PC-9 (cell line): ENCODE data around the gene PKHD1. TPM values are rescaled to one million over a fixed set of nuclear protein-coding genes. Genes with fewer than 3 reads are reported as not detected.

Experiments used
- BruUV-seq: library from RNA; stranded (reverse); fragments of 400-500 nt; replicated peaks from 2 replicates; lab custom pipeline; 2021; lab: Mats Ljungman, UMichigan
- CTCF ChIA-PET: fragments of 300-600 bp; sonication (Branson Sonifier 250); formaldehyde crosslinking; loops from one replicate; lab custom pipeline; 2022; ENCODE audit warnings: antibody characterized with exemption; lab: Charles Lee
- POLR2A ChIA-PET: fragments of 300-600 bp; sonication (Branson Sonifier 250); formaldehyde crosslinking; loops from one replicate; lab custom pipeline; 2022; ENCODE audit warnings: antibody characterized with exemption; ENCODE audit not compliant: unreplicated experiment; lab: Charles Lee
- DNase-seq, 2 experiments: peaks; one replicate each; pipeline versions ENCODE4 v3.0.0 to v3.0.0-alpha.2; 2015 to 2022; ENCODE audit warnings: mixed read lengths in 1 of 2
- H2AFZ ChIP-seq: fragments of 200-600 bp; sonication (generic); 2 replicates; pipeline ENCODE4 v1.8.1; 2017; ENCODE audit warnings: antibody characterized with exemption
- H3F3A ChIP-seq: fragments of 200-600 bp; sonication (generic); 2 replicates; pipeline ENCODE4 v1.8.1; 2017; ENCODE audit warnings: antibody characterized with exemption, mild to moderate bottlenecking, low read depth; ENCODE audit not compliant: insufficient read depth
- H3K27ac ChIP-seq: fragments of 200-600 bp; sonication (generic); 2 replicates; pipeline ENCODE4 v1.6.1; 2016; ENCODE audit warnings: mixed run types
- H3K27me3 ChIP-seq: fragments of 200-600 bp; sonication (generic); 2 replicates; pipeline ENCODE4 v1.6.1; 2016; ENCODE audit warnings: low read depth, mixed run types; ENCODE audit not compliant: insufficient read depth
- H3K36me3 ChIP-seq: fragments of 200-600 bp; sonication (generic); 2 replicates; pipeline ENCODE4 v1.6.1; 2016; ENCODE audit warnings: low read depth, mixed run types
- H3K4me1 ChIP-seq: fragments of 200-600 bp; sonication (generic); replicated peaks from 2 replicates; pipeline ENCODE4 v1.6.1; 2016; ENCODE audit warnings: mixed run types; ENCODE audit not compliant: insufficient read depth
- H3K4me2 ChIP-seq: fragments of 200-600 bp; sonication (generic); 2 replicates; pipeline ENCODE4 v1.6.1; 2017; ENCODE audit warnings: mixed run types
- H3K4me3 ChIP-seq: fragments of 200-600 bp; sonication (generic); 2 replicates; pipeline ENCODE4 v1.6.1; 2016; ENCODE audit warnings: mixed run types
- H3K79me2 ChIP-seq: fragments of 200-600 bp; sonication (generic); 2 replicates; pipeline ENCODE4 v1.6.1; 2017; ENCODE audit warnings: low read depth, mixed run types
- H3K9me2 ChIP-seq: fragments of 200-600 bp; sonication (generic); 2 replicates; pipeline ENCODE4 v1.8.1; 2017; ENCODE audit warnings: mild to moderate bottlenecking; ENCODE audit not compliant: insufficient read depth
- H3K9me3 ChIP-seq: fragments of 200-600 bp; sonication (generic); 2 replicates; pipeline ENCODE4 v1.8.1; 2016; ENCODE audit warnings: low read depth; ENCODE audit not compliant: insufficient read depth
- H4K20me1 ChIP-seq: fragments of 200-600 bp; sonication (generic); 2 replicates; pipeline ENCODE4 v1.8.1; 2017; ENCODE audit not compliant: insufficient read depth
- CTCF ChIP-seq: fragments of 200-600 bp; sonication (generic); conservative IDR thresholded peaks from 2 replicates; pipeline ENCODE4 v1.6.1; 2017; ENCODE audit warnings: mixed run types, antibody characterized with exemption, mild to moderate bottlenecking, moderate library complexity
- EZH2 ChIP-seq: fragments of 200-600 bp; sonication (generic); IDR thresholded peaks from 2 replicates; pipeline ENCODE4 v1.8.0; 2017; ENCODE audit warnings: antibody characterized with exemption, low read depth
- intact Hi-C: fragments of 100-400 bp; cut with micrococcal nuclease; formaldehyde crosslinking; loops from one replicate; pipeline ENCODE4 v1.10.0; 2022; ENCODE audit not compliant: unreplicated experiment
- total RNA-seq: library from RNA; stranded (reverse); gene quantifications from 2 replicates; pipeline ENCODE4 v1.2.3, GENCODE V29; 2021

Gene PKHD1
- total RNA-seq, 1 experiment from 2014 or later = not detected

GRCh38 chr6:51655517-51655916 lies 431.9 kb downstream of the PKHD1 start:
- BruUV-seq = no TSS peak

GRCh38 chr6:51654647-51655046 lies 432.8 kb downstream of the PKHD1 start:
- Histone ChIP-seq H2AFZ (no peak overlapping the region), H3K4me1 (no peaks in the 10 kb centered on the region), H3K79me2 (no peaks in the 10 kb centered on the region), H3K9me3 (no peaks in the 10 kb centered on the region), H3K36me3 (no peaks in the 10 kb centered on the region), H3K27me3 (no peaks in the 10 kb centered on the region), H3K4me2 (no peak overlapping the region), H3K27ac (no peak overlapping the region), H3K9me2 (no peaks in the 10 kb centered on the region), H3F3A (no peaks in the 10 kb centered on the region), H4K20me1 (no peaks in the 10 kb centered on the region), H3K4me3 (no peak overlapping the region)
- no peak for DNase-seq
- TF ChIP-seq CTCF (no peak), EZH2 (no peak)
- BruUV-seq = no TSS peak
- CTCF ChIA-PET = no interaction called here
- POLR2A ChIA-PET = no interaction called here
- intact Hi-C loops = loop anchor here (5.0 kb wide), 1 partner anchor 528 kb away; no protein-coding TSS in a partner anchor

More at GRCh38 chr6:51655517-51655916, 431.9 kb downstream of the PKHD1 start:
- Histone ChIP-seq H3K4me3 (no peak overlapping the region), H3K9me2 (no peaks in the 10 kb centered on the region), H3K27me3 (no peaks in the 10 kb centered on the region), H3K4me1 (no peaks in the 10 kb centered on the region), H3F3A (no peaks in the 10 kb centered on the region), H3K4me2 (no peak overlapping the region), H3K36me3 (no peaks in the 10 kb centered on the region), H4K20me1 (no peaks in the 10 kb centered on the region), H3K27ac (no peak overlapping the region), H3K9me3 (no peaks in the 10 kb centered on the region), H2AFZ (no peak overlapping the region), H3K79me2 (no peaks in the 10 kb centered on the region)
- intact Hi-C loops = loop anchor here (5.0 kb wide), 1 partner anchor 527 kb away; no protein-coding TSS in a partner anchor
- ChIA-PET CTCF (no interaction called here), POLR2A (no interaction called here)
- no peak for DNase-seq
- TF ChIP-seq CTCF = no peak
- no peak for TF ChIP-seq EZH2

- no peak overlapping the region for H3K27ac ChIP-seq
- intact Hi-C loops = no loop called here
- no TSS peak for BruUV-seq
Measured at GRCh38 chr6:51651132-51651817, 436.1 kb downstream of the PKHD1 start.

More at GRCh38 chr6:51651132-51651817, 436.1 kb downstream of the PKHD1 start:
- Histone ChIP-seq H3K27me3 (no peaks in the 10 kb centered on the region), H3K4me1 (no peaks in the 10 kb centered on the region), H3K4me2 (no peak overlapping the region), H3K79me2 (no peaks in the 10 kb centered on the region), H3K36me3 (no peaks in the 10 kb centered on the region), H3F3A (no peaks in the 10 kb centered on the region), H3K4me3 (no peak overlapping the region), H3K9me3 (no peaks in the 10 kb centered on the region), H3K9me2 (no peaks in the 10 kb centered on the region; the same call in 1 of the 2 replicates), H4K20me1 (no peaks in the 10 kb centered on the region), H2AFZ (no peak overlapping the region)
- ChIA-PET CTCF (no interaction called here), POLR2A (no interaction called here)
- DNase-seq = no peak
- TF ChIP-seq CTCF (no peak), EZH2 (no peak)
